ENCODE data around the gene SPDYE3. TPM values are rescaled to one million over a fixed set of nuclear protein-coding genes. Genes with fewer than 3 reads are reported as not detected.
A peak's percentile ranks its signal among the peaks of the same experiment; 100 is the strongest.
"Not testable (repeated sequence)": the region's sequence is repeated elsewhere in the genome, so short reads cannot be mapped to it uniquely, and the experiment has no call there.

SPDYE3 gene
- total RNA-seq, 1 experiment from 2014 or later, result not detected

GRCh38 chr7:100364480-100364879, 57.0 kb downstream of the SPDYE3 start:
- H3K4me1 Mint-ChIP-seq, result peaks cover 11% of the 10 kb centered on the region
- H3K9me3 Mint-ChIP-seq, result no peaks in the 10 kb centered on the region
- no peaks in the 10 kb centered on the region for H3K27me3 Mint-ChIP-seq (ENCODE audit: low read depth)
- peaks cover 53% of the 10 kb centered on the region for H3K36me3 Mint-ChIP-seq
- POLR2A ChIA-PET, result no interaction called here
- TF ChIP-seq ZNF121 (CRISPR knock-in tag; IDR thresholded peaks at IDR 0.05), result no peak
- TF ChIP-seq RELA (CRISPR knock-in tag; IDR thresholded peaks at IDR 0.05; ENCODE audit: borderline replicate concordance), result no peak
- TF ChIP-seq HMGA2 (CRISPR knock-in tag; IDR thresholded peaks at IDR 0.05), result no peak
- TF ChIP-seq ATF3 (CRISPR knock-in tag; conservative IDR thresholded peaks at IDR 0.05), result no peak
- TF ChIP-seq ERG (CRISPR knock-in tag; IDR thresholded peaks at IDR 0.05), result no peak
- TF ChIP-seq FOXJ3 (CRISPR knock-in tag; IDR thresholded peaks at IDR 0.05; ENCODE audit: borderline replicate concordance), result no peak
- TF ChIP-seq TCF7 (CRISPR knock-in tag; IDR thresholded peaks at IDR 0.05; ENCODE audit: low read depth), result no peak
- TF ChIP-seq NR2C2 (CRISPR knock-in tag; IDR thresholded peaks at IDR 0.05), result no peak
- no peak for TF ChIP-seq PRRX2 (CRISPR knock-in tag; IDR thresholded peaks at IDR 0.05)
- no peak for TF ChIP-seq TEAD1 (CRISPR knock-in tag; IDR thresholded peaks at IDR 0.05)
- TF ChIP-seq ZSCAN18 (CRISPR knock-in tag; IDR thresholded peaks at IDR 0.05), result no peak
- no peak for TF ChIP-seq ZNF671 (CRISPR knock-in tag; IDR thresholded peaks at IDR 0.05)
- TF ChIP-seq ZNF532 (CRISPR knock-in tag; IDR thresholded peaks at IDR 0.05; ENCODE audit: borderline replicate concordance), result no peak
- H3K4me3 Mint-ChIP-seq, result no peak overlapping the region
- DNase-seq (ENCODE audit: low spot score) (no peak), ATAC-seq (no peak)
- H3K27ac Mint-ChIP-seq, result no peak overlapping the region
- CTCF ChIA-PET, result interaction anchor here (3.3 kb wide), 1 partner anchor 43 kb away, joined by 9 read pairs; no protein-coding TSS in a partner anchor

- not testable (repeated sequence) for H3K27me3 Mint-ChIP-seq (ENCODE audit: low read depth); DNase-seq (ENCODE audit: low spot score); H3K9me3 Mint-ChIP-seq; ATAC-seq; H3K4me3 Mint-ChIP-seq
- POLR2A ChIA-PET, result interaction anchor here (0.7 kb wide), 1 partner anchor 200 kb away, joined by 3 read pairs; no protein-coding TSS in a partner anchor
- peaks cover 40% of the 10 kb centered on the region for H3K36me3 Mint-ChIP-seq
- peaks cover 25% of the 10 kb centered on the region for H3K4me1 Mint-ChIP-seq
- peak overlapping the region; percentile 72; the same call in 1 of the 2 replicates for H3K27ac Mint-ChIP-seq
- CTCF ChIA-PET, result interaction anchor here (0.7 to 3.3 kb wide), 2 partner anchors 41 to 161 kb away, joined by 4 to 9 read pairs; no protein-coding TSS in a partner anchor
Observed at GRCh38 chr7:100365998-100366367, 58.5 kb downstream of the SPDYE3 start.

GRCh38 chr7:100366411-100367250, 59.1 kb downstream of the SPDYE3 start:
- peaks cover 31% of the 10 kb centered on the region for H3K4me1 Mint-ChIP-seq
- DNase-seq (ENCODE audit: low spot score) (no peak), ATAC-seq (peak; percentile 2; the same call in 1 of the 2 replicates)
- H3K4me3 Mint-ChIP-seq, result no peak overlapping the region
- ChIA-PET CTCF (interaction anchor here (0.7 to 3.3 kb wide), 2 partner anchors 41 to 162 kb away, joined by 4 to 9 read pairs; no protein-coding TSS in a partner anchor), POLR2A (no interaction called here)
- H3K9me3 Mint-ChIP-seq, result no peaks in the 10 kb centered on the region
- TF ChIP-seq ZNF416 (CRISPR knock-in tag; IDR thresholded peaks at IDR 0.05) (0 out of 2 replicates have a peak, but pooled peaks have one; percentile 18), PRRX2 (CRISPR knock-in tag; IDR thresholded peaks at IDR 0.05) (peak; percentile 63; the same call in 1 of the 2 replicates), ATF2 (CRISPR knock-in tag; IDR thresholded peaks at IDR 0.05; ENCODE audit: borderline replicate concordance, low read depth) (no peak), ZNF219 (CRISPR knock-in tag; IDR thresholded peaks at IDR 0.05; ENCODE audit: borderline replicate concordance) (no peak), SOX15 (CRISPR knock-in tag; IDR thresholded peaks at IDR 0.05) (no peak), EMX1 (CRISPR knock-in tag; IDR thresholded peaks at IDR 0.05) (peak; percentile 19; the same call in 1 of the 2 replicates)
- no peaks in the 10 kb centered on the region for H3K27me3 Mint-ChIP-seq (ENCODE audit: low read depth)
- peak overlapping the region; percentile 72 for H3K27ac Mint-ChIP-seq
- H3K36me3 Mint-ChIP-seq, result peaks cover 33% of the 10 kb centered on the region
